ENCODE data around the gene RBM47. TPM values are rescaled to one million over a fixed set of nuclear protein-coding genes. Genes with fewer than 3 reads are reported as not detected.
A peak's percentile ranks its signal among the peaks of the same experiment; 100 is the strongest.

RBM47 gene
- total and polyA plus RNA-seq, 2 of the 4 experiments (the other 2 are of a cell fraction), result 0.44 to 1.1 TPM

DNA sequence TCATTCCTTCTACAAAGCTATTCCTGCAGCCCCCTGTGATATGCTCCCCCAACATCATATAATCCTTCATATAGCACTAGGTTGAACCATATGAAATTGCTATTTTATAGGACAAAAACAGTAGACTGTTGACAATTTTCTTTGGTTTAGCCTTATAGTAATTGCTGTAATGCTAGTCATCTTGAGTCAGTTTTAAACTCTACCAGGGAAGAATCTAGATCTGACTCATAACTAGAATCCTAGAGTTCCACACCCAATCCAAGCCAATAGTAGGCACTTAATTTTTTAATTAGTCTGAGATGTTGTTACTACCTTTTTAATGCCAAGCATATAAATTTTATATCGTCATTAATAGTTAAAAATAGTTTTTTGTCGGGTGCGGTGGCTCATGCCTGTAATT, 157.7 kb downstream of the RBM47 start:
- dilution Hi-C loops (cut with HindIII; ENCODE audit: low sequenced_read_pairs, unreplicated experiment) (no loop called here), intact Hi-C loops (cut with micrococcal nuclease) (no loop called here), in situ Hi-C loops (cut with MboI; ENCODE audit: low sequenced_read_pairs) (no loop called here)
- no peaks in the 10 kb centered on the region for H3K36me3 ChIP-seq (ENCODE audit: control insufficient read depth, insufficient read depth, low read length)
- TF ChIP-seq MAFK (IDR thresholded peaks at IDR 0.05; ENCODE audit: low read depth, low read length) (no peak), CEBPB (IDR thresholded peaks at IDR 0.05; ENCODE audit: low read depth, low read length) (no peak), NFE2L2 (IDR thresholded peaks at IDR 0.05; ENCODE audit: low read depth, low read length) (no peak), MXI1 (IDR thresholded peaks at IDR 0.05; ENCODE audit: borderline replicate concordance, low read depth, low read length) (no peak), RAD21 (IDR thresholded peaks at IDR 0.05; ENCODE audit: low read length) (no peak), RFX5 (IDR thresholded peaks at IDR 0.05; ENCODE audit: low read depth, low read length) (no peak), FOS (IDR thresholded peaks at IDR 0.05; ENCODE audit: low read depth, low read length) (no peak), CHD1 (IDR thresholded peaks at IDR 0.05; ENCODE audit: low read depth, low read length) (no peak), RCOR1 (IDR thresholded peaks at IDR 0.05; ENCODE audit: insufficient replicate concordance, low read length) (no peak), BHLHE40 (IDR thresholded peaks at IDR 0.05; ENCODE audit: low read depth, low read length) (no peak)
- TF ChIP-seq, protein P1, sequence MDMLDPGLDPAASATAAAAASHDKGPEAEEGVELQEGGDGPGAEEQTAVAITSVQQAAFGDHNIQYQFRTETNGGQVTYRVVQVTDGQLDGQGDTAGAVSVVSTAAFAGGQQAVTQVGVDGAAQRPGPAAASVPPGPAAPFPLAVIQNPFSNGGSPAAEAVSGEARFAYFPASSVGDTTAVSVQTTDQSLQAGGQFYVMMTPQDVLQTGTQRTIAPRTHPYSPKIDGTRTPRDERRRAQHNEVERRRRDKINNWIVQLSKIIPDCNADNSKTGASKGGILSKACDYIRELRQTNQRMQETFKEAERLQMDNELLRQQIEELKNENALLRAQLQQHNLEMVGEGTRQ (IDR thresholded peaks at IDR 0.05; ENCODE audit: low read depth, low read length), result no peak
- no peaks in the 10 kb centered on the region for H4K20me1 ChIP-seq (ENCODE audit: insufficient read depth, low read length)
- H2BK20ac ChIP-seq (ENCODE audit: low read depth, low read length), result no peak overlapping the region
- no peak overlapping the region for H3K4me2 ChIP-seq (ENCODE audit: low read depth, low read length)
- no peaks in the 10 kb centered on the region for H3K79me1 ChIP-seq (ENCODE audit: low read depth in 1 of 2, low read length in 2 of 2)
- H4K8ac ChIP-seq (ENCODE audit: low read depth in 2 of 2, low read length in 2 of 2), result no peak overlapping the region
- no TSS peak for BruUV-seq (replicated peaks)
- DNase-seq (peak; percentile 37), ATAC-seq (ENCODE audit: low read depth) (peak; percentile 51)
- H3K56ac ChIP-seq (ENCODE audit: extremely low read depth, insufficient read depth, low read length), result no peak overlapping the region
- no CpG with 5 or more reads among the region's 3 CpGs for WGBS, 2 experiments (ENCODE audit: extremely low coverage in 2 of 2, insufficient read length in 1 of 2)
- no peak overlapping the region for H3K27ac ChIP-seq (ENCODE audit: insufficient read depth, low read length)
- H2BK120ac ChIP-seq (ENCODE audit: low read depth, low read length), result no peak overlapping the region
- ChIA-PET POLR2A (ENCODE audit: unreplicated experiment) (no interaction called here), CTCF (no interaction called here)
- H3K18ac ChIP-seq (ENCODE audit: low read depth, low read length), result no peak overlapping the region
- H2BK15ac ChIP-seq (ENCODE audit: low read depth, low read length), result no peak overlapping the region
- H3K4ac ChIP-seq (ENCODE audit: low read depth, low read length), result no peak overlapping the region
- no peak overlapping the region for H2AK5ac ChIP-seq (ENCODE audit: low read depth, low read length)
- no peaks in the 10 kb centered on the region for H3K9me3 ChIP-seq (ENCODE audit: control insufficient read depth, insufficient read depth, low read length)
- H2AK9ac ChIP-seq (replicated peaks; ENCODE audit: low read depth, low read length, poor library complexity), result no peak overlapping the region
- no peak overlapping the region for H4K91ac ChIP-seq (ENCODE audit: insufficient read depth, low read depth, low read length)
- no peak overlapping the region for H3K4me3 ChIP-seq (ENCODE audit: insufficient read depth, low read depth, low read length)
- no peak overlapping the region for H4K5ac ChIP-seq (ENCODE audit: low read depth, low read length)
- H3K4me1 ChIP-seq (ENCODE audit: control insufficient read depth, insufficient read depth, low read length), result no peaks in the 10 kb centered on the region; the same call in 1 of the 2 replicates
- H3K23ac ChIP-seq (ENCODE audit: low read depth, low read length), result no peak overlapping the region
- H3K14ac ChIP-seq (replicated peaks; ENCODE audit: low read depth, low read length), result no peak overlapping the region
- H2BK5ac ChIP-seq (ENCODE audit: low read depth, low read length, poor library complexity, severe bottlenecking), result no peak overlapping the region
- H3K9me1 ChIP-seq (ENCODE audit: insufficient read depth, low read length), result no peaks in the 10 kb centered on the region
- H3K27me3 ChIP-seq (ENCODE audit: control insufficient read depth, insufficient read depth, low read length), result no peaks in the 10 kb centered on the region
- H3K9ac ChIP-seq (ENCODE audit: low read depth, low read length), result no peak overlapping the region
- H2AFZ ChIP-seq (replicated peaks; ENCODE audit: low read length, poor library complexity), result no peak overlapping the region
